ENCODE data around the gene RABEP2. TPM values are rescaled to one million over a fixed set of nuclear protein-coding genes. Genes with fewer than 3 reads are reported as not detected.
A peak's percentile ranks its signal among the peaks of the same experiment; 100 is the strongest.

The RABEP2 gene
- total and polyA plus RNA-seq, 9 of the 15 experiments (the other 6 are each of a cell fraction or from before 2014, with no cell fraction given), result 0.15 to 13.4 (median 3.5) TPM

DNA sequence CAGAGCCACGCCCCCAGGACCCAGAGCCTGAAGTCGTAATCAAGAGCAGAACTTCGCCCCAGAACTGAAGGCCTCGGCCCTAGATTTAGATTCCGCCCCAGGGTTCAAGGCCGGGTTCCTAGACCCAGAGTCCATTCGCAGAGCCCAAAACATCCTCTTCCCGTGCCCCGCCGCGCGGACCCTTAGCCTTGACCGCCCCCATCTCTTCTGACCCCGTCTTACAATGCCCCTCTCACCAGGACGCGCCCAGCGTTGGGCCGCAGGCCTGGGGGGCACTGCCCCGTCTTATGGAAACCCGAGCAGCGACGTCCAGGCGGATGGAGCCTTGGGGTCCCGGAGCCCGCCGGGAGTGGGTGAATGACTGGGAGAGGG, 11.7 kb upstream of the RABEP2 start:
- Histone ChIP-seq H4K20me1 (replicated peaks; ENCODE audit: control insufficient read depth, insufficient read depth, low read length) (no peaks in the 10 kb centered on the region), H3K27ac (ENCODE audit: extremely low read depth, low read depth, low read length) (peak overlapping the region; percentile 55; the same call in 1 of the 3 replicates), H3K79me2 (ENCODE audit: control insufficient read depth, insufficient read depth, low read length) (peaks cover 9% of the 10 kb centered on the region), H3K27me3 (ENCODE audit: control insufficient read depth in 2 of 2, insufficient read depth in 2 of 2, low read length in 2 of 2) (no peaks in the 10 kb centered on the region), H3K4me1 (replicated peaks in 1 of 2; ENCODE audit: control insufficient read depth in 2 of 2, insufficient read depth in 2 of 2, low read length in 2 of 2) (peaks cover 8 to 46% of the 10 kb centered on the region in 2 experiments; a peak in 4 of 5 replicates), H3K9me1 (ENCODE audit: control insufficient read depth, insufficient read depth, low read length) (no peaks in the 10 kb centered on the region), H3K9me3 (replicated peaks; ENCODE audit: control insufficient read depth, insufficient read depth, low read depth, low read length) (no peaks in the 10 kb centered on the region), H3K9ac (ENCODE audit: insufficient read depth in 1 of 2, low read depth in 2 of 2, low read length in 2 of 2) (peak overlapping the region; percentile 44 to 49; a peak in 2 of 4 replicates), H2AFZ (ENCODE audit: low read depth, low read length) (peak overlapping the region; percentile 89), H3K4me2 (ENCODE audit: insufficient read depth, low read length) (peak overlapping the region; percentile 58; the same call in 1 of the 2 replicates), H3K4me3 (no peak overlapping the region), H3K36me3 (ENCODE audit: control insufficient read depth, insufficient read depth, low read length) (no peaks in the 10 kb centered on the region)
- ATAC-seq (no peak), FAIRE-seq (no peak), DNase-seq (ENCODE audit: extremely low read depth in 1 of 4, low spot score in 3 of 4) (no peak)
- in situ Hi-C loops (cut with MboI), result loop anchor here (25.0 kb wide), 1 partner anchor 499 kb away; no protein-coding TSS in a partner anchor
- ChIA-PET POLR2A (interaction anchor here (0.7 to 1.2 kb wide), 6 partner anchors 9 to 102 kb away, joined by 3 to 5 read pairs (median 4); partner anchors contain the start of gene SH2B1), CTCF (ENCODE audit: low intra/inter-chr PET ratio) (interaction anchor here (1.4 kb wide), 1 partner anchor 9 kb away, joined by 4 read pairs; no protein-coding TSS in a partner anchor)
- no TSS peak for BruUV-seq (replicated peaks)
- intact Hi-C loops (cut with micrococcal nuclease), result loop anchor here (5.0 kb wide), 1 partner anchor 54 kb away; no protein-coding TSS in a partner anchor
- 50% methylated on average over 24 of the region's 26 CpGs for WGBS (ENCODE audit: insufficient coverage, low coverage, missing lambda C conversion rate)
- no peak for TF ChIP-seq PCBP2 (IDR thresholded peaks at IDR 0.05; ENCODE audit: low read depth, low read length, poor library complexity, severe bottlenecking)
- peak; percentile 6; the same call in 1 of the 2 replicates for TF ChIP-seq PHF8 (IDR thresholded peaks at IDR 0.05; ENCODE audit: borderline replicate concordance, low read length)
- TF ChIP-seq ZNF431 (CRISPR knock-in tag; IDR thresholded peaks at IDR 0.05), result 0 out of 2 replicates have a peak, but pooled peaks have one; percentile 14
- TF ChIP-seq MAZ (CRISPR knock-in tag; conservative IDR thresholded peaks at IDR 0.05 in 1 of 2, IDR thresholded peaks at IDR 0.05 in 1 of 2), result 0 out of 4 replicates have a peak, but pooled peaks of 1 of the 2 experiments have one; percentile 11
- peak; percentile 14; the same call in 1 of the 2 replicates for TF ChIP-seq RBFOX2 (IDR thresholded peaks at IDR 0.05; ENCODE audit: low read depth, low read length)
- TF ChIP-seq, protein P1, sequence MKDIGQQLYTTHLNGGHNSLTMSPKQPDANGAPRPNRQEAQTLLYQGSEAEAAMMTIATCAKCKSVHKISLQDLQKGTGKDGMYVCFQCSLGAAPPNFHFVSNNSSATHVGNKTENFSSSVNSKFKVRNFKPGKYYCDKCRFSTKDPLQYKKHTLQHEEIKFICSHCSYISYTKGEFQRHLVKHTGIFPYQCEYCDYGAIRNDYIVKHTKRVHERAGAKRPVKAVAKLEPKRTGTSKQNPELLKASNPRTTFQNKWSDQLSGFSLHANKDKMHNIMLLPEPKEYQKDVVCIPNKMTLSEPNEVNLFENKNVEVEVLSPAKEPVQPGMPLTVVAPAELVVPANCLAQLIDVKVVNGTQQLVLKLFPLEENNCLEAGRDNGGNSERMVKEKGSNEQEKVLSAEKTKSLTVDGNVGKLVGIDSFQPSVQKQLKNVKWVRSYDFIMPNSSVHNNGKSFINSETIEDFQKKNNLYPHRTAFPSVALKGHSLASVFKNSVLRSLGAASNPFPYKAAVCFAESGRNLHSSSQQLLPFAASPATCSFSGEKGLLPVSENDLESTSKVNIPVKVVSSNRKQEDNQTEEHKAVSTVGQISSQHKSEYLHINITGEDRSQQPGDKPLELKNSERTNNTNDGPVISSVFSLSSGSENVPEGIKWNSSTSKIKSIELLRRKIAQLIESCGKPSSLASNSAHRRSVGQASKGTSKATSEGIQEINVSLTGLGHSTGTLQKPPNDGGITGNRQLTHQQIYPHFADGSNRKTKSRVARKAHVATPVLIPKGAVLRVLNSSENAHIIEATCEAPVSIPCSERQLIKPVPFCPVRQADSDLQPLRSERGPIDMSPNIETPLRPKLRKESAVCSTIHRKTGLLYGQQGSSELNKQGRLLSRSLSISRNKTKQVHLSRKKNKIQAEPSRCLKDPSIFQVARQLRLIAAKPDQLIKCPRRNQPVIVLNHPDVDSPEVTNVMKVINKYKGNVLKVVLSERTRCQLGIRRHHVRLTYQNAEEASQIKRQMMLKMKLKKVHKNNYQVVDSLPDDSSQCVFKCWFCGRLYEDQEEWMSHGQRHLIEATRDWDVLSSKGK (CRISPR knock-in tag; IDR thresholded peaks at IDR 0.05), result no peak
- TF ChIP-seq CEBPB (tag; IDR thresholded peaks at IDR 0.05), result no peak
- no peak for TF ChIP-seq ZNF444 (CRISPR knock-in tag; IDR thresholded peaks at IDR 0.05)
- TF ChIP-seq SP1 (CRISPR knock-in tag; IDR thresholded peaks at IDR 0.05), result peak; percentile 65; the same call in 1 of the 2 replicates
- 0 out of 2 replicates have a peak, but pooled peaks have one; percentile 42 for TF ChIP-seq TCF7 (IDR thresholded peaks at IDR 0.05; ENCODE audit: borderline replicate concordance)
- TF ChIP-seq, protein P2, sequence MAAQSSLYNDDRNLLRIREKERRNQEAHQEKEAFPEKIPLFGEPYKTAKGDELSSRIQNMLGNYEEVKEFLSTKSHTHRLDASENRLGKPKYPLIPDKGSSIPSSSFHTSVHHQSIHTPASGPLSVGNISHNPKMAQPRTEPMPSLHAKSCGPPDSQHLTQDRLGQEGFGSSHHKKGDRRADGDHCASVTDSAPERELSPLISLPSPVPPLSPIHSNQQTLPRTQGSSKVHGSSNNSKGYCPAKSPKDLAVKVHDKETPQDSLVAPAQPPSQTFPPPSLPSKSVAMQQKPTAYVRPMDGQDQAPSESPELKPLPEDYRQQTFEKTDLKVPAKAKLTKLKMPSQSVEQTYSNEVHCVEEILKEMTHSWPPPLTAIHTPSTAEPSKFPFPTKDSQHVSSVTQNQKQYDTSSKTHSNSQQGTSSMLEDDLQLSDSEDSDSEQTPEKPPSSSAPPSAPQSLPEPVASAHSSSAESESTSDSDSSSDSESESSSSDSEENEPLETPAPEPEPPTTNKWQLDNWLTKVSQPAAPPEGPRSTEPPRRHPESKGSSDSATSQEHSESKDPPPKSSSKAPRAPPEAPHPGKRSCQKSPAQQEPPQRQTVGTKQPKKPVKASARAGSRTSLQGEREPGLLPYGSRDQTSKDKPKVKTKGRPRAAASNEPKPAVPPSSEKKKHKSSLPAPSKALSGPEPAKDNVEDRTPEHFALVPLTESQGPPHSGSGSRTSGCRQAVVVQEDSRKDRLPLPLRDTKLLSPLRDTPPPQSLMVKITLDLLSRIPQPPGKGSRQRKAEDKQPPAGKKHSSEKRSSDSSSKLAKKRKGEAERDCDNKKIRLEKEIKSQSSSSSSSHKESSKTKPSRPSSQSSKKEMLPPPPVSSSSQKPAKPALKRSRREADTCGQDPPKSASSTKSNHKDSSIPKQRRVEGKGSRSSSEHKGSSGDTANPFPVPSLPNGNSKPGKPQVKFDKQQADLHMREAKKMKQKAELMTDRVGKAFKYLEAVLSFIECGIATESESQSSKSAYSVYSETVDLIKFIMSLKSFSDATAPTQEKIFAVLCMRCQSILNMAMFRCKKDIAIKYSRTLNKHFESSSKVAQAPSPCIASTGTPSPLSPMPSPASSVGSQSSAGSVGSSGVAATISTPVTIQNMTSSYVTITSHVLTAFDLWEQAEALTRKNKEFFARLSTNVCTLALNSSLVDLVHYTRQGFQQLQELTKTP (IDR thresholded peaks at IDR 0.05; ENCODE audit: low read depth in 1 of 2, partially characterized antibody in 2 of 2), result no peak
- TF ChIP-seq, protein P3, sequence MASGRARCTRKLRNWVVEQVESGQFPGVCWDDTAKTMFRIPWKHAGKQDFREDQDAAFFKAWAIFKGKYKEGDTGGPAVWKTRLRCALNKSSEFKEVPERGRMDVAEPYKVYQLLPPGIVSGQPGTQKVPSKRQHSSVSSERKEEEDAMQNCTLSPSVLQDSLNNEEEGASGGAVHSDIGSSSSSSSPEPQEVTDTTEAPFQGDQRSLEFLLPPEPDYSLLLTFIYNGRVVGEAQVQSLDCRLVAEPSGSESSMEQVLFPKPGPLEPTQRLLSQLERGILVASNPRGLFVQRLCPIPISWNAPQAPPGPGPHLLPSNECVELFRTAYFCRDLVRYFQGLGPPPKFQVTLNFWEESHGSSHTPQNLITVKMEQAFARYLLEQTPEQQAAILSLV (tag; IDR thresholded peaks at IDR 0.05), result no peak
- no peak for TF ChIP-seq MIER1 (IDR thresholded peaks at IDR 0.05; ENCODE audit: low read depth)
